Choroid plexus epithelial cell (primary cell): ENCODE data around the gene MRTFA.
"Not testable (repeated sequence)": the region's sequence is repeated elsewhere in the genome, so short reads cannot be mapped to it uniquely, and the experiment has no call there.

ENCODE experiments used
- DNase-seq: peaks from one replicate; pipeline ENCODE4 v3.0.0-alpha.2; 2010; ENCODE audit warnings: low read depth
- H3K4me3 ChIP-seq: 2 replicates; pipeline ENCODE4 v1.5.1; 2011; ENCODE audit warnings: low read depth, mild to moderate bottlenecking, control low read depth, low read length, moderate library complexity
- CTCF ChIP-seq: conservative IDR thresholded peaks from 2 replicates; pipeline ENCODE4 v1.5.1; 2011; ENCODE audit warnings: low read depth, mild to moderate bottlenecking, control low read depth, inconsistent platforms, low read length, moderate library complexity

MRTFA gene

GRCh38 chr22:40510631-40511364 is 125.7 kb downstream of the MRTFA start:
- no peak for TF ChIP-seq CTCF
- no peak overlapping the region for H3K4me3 ChIP-seq
- no peak for DNase-seq

DNA sequence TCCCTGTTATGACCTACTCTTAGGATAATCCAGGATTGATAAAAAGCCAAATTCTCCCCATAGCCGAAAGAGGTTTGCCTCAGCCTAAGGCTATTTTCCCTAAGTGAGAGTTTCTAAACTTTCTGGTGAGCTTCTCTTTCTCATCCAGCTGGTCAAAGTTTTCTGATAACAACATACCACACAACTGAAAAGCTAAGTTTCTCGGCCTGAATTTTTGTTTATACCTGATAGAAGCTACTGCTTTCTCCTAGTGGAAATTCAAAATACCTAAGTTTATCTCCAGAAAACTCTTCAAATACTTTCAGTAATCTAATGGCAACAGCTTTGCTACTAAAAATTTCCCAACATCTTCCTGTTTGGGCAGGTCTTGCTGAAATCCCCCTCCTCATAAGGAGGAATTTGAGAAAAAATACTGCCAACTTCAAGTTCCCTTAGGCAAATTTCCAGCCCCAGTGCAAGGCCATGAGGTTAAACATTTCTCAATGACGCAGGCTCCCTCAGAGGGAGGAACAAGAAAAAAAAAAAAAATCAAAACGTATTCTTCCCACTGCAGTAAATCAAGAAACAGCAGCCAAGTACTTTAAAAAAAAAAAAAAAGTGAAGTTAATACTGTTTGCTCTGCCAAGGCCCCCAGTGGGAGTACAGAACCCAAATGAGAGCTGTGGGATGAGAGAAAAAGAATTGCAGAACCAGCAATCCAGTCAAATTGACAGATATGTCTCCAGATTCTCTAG is 127.0 kb downstream of the MRTFA start:
- peak; percentile 97 for DNase-seq
- no peak overlapping the region for H3K4me3 ChIP-seq
- no peak for TF ChIP-seq CTCF

DNA sequence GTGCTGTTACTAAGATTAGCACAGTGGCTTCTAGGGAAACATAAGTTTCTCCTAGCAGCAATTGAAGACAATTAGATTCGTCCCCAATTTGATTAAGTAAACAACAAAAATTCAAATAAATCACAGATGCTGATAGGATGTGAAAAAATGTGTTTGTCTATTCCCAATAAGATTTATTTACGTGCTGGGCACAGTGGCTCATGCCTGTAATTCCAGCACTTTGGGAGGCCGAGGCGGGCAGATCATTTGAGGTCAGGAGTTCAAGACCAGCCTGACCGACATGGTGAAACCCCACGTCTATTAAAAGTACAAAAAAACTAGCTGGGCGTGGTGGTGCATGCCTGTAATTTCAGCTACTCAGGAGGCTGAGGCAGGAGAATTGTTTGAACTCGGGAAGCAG is 128.5 kb downstream of the MRTFA start:
- H3K4me3 ChIP-seq, DNase-seq: not testable (repeated sequence)

DNA sequence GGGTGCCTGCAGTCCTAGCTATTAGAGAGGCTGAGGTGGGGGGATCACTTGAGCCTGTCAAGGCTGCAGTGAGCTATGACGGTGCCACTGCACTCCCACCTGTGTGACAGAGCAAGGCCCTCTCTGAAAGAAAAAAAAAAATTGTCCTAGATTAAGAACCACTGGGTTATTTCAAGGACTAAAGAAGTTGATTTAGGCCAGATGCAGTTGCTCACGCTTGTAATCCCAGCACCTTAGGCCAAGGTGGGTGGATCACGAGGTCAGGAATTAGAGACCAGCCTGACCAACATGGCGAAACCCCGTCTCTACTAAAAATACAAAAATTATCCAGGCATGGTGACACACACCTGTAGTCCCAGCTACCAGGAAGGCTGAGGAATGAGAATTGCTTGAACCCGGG is 129.0 kb downstream of the MRTFA start:
- TF ChIP-seq CTCF = no peak
- no peak overlapping the region for H3K4me3 ChIP-seq
- DNase-seq = no peak

GRCh38 chr22:40506762-40507161 is 129.8 kb downstream of the MRTFA start:
- DNase-seq = no peak
- no peak for TF ChIP-seq CTCF
- no peak overlapping the region for H3K4me3 ChIP-seq

- DNase-seq = no peak
- no peak for TF ChIP-seq CTCF
- no peak overlapping the region for H3K4me3 ChIP-seq
These were observed 132.0 kb downstream of the MRTFA start for GRCh38 chr22:40504285-40505249.

DNA sequence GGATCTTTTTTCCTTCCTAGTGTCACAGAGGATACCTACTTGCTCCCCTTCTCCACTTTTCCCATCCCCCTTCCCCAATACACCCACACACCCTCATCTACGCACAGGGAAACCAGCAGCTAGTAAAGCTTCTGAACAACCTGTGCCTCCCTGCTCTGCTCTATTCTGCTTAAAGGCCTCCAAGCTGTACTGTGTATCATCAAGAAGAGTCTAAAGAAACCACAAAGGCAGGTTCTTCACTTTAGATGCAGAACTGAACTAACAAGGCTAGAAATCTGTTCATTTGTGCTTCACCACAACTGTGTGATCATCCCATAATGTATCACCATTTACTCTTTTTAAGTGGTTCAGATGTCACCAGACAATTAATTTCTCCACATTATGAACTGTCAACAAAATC is 133.6 kb downstream of the MRTFA start:
- H3K4me3 ChIP-seq = no peak overlapping the region
- TF ChIP-seq CTCF = no peak
- no peak for DNase-seq

DNA sequence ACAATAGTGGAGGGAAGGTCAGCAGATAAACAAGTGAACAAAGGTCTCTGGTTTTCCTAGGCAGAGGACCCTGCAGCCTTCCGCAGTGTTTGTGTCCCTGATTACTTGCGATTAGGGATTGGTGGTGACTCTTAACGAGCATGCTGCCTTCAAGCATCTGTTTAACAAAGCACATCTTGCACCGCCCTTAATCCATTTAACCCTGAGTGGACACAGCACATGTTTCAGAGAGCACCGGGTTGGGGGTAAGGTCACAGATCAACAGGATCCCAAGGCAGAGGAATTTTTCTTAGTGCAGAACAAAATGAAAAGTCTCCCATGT is 136.1 kb downstream of the MRTFA start:
- H3K4me3 ChIP-seq, DNase-seq: not testable (repeated sequence)
